ENCODE measurements around the gene TFCP2.
"Not testable (repeated sequence)": the region's sequence is repeated elsewhere in the genome, so short reads cannot be mapped to it uniquely, and the experiment has no call there.

The TFCP2 gene, protein sequence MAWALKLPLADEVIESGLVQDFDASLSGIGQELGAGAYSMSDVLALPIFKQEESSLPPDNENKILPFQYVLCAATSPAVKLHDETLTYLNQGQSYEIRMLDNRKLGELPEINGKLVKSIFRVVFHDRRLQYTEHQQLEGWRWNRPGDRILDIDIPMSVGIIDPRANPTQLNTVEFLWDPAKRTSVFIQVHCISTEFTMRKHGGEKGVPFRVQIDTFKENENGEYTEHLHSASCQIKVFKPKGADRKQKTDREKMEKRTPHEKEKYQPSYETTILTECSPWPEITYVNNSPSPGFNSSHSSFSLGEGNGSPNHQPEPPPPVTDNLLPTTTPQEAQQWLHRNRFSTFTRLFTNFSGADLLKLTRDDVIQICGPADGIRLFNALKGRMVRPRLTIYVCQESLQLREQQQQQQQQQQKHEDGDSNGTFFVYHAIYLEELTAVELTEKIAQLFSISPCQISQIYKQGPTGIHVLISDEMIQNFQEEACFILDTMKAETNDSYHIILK
- 7.1 to 40.8 (median 22.4) reads per million in 18 experiments for total RNA-seq

DNA sequence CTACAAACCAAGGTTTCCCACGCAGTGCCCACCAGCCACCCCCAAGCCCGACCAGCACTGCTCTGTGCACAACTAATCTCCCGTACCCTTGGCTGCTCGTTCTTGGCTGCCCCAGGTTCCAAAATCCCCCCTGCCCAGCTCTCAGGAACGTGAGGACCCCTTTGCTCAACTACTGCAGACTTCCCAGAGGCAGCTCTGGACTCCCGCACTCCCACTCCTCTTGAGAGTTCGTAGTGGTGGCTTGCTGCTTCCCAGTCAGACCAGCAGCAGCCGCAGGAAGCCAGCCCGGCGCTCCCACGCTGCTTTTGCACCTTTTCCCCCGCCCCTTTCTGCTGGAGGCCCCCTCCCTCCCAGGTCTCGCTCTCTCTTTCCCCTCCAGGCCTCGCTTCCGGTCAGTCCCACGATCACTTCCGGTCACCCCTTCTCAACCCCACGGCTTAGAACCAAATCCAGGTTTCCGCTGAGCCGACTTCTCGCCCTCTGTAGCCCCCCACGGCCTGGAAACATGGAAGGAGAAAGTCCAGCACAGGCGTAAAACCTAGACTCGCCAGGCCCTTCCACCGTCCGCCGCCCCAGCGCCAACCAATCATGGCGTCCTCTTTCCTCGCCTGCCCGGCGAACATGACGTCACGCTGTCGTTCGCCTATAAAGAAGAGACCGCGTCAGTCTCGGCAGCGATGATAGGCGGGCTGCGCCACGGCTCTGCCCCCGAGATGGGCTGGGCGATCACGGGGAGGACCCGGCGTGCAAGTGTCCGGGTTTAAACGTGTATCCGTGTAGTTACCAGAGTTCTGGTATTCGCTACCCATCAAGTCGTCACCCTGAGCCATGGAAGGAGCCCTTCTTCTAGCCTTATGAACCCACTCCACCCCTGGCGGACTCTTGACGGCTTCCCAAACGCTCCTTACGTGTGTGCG lies at the start of gene TFCP2:
Gene TFCP2 (minus strand): TSS at position 621 of the 917 bp plus-strand sequence. CDS start 713 bp downstream, outside the sequence.
- DNase-seq: peak; percentile 97 to 98

DNA sequence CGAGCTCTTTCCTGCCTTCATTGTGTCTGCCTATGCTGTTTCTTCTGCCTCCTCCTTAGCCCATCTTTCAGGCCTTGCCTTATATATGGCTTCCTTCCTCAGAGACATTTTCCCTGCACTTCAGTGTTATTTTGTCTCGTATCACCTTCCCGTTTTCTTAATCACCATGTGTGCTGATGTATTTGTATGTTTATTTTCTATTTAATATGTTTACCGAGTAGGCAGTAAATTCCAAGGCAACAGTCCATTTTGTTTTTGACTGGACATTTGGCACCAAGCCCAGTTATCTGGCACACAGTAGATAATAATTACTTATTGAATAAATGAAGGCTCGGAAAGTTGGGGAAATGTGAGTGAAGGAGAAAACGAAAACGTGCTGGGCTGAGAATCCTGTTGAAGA lies 49.5 kb upstream of the TFCP2 start:
- no peak for DNase-seq

DNA sequence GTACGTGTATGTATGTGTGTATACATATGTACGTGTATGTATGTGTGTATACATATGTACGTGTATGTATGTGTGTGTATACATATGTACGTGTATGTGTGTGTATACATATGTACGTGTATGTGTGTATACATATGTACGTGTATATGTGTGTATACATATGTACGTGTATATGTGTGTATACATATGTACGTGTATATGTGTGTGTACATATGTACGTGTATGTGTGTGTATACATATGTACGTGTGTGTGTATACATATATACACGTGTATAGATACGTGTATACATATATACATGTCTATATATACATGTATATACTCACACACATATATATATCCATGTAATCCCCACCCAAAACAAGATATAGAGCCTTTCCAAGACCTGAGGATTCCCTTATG lies 46.9 kb upstream of the TFCP2 start:
- not testable (repeated sequence) for DNase-seq

DNA sequence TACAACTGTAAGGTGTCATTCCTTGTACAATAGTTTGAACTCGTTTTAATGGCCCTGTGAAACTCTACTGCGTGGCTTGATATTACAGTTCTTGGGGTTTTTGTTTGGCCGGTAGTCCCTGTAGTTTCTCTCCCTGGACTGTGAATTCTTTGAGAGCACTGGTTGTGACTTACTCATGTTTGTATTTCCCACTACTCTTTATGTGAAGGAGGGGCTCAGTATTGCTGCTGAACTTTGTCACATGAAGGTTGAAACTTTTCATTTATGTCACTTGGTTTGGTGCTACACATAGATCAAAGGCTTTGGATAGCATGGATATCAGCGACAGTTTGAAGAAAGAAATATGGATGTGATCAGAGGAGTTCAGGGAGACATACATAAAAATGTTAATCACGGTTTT lies 46.4 kb upstream of the TFCP2 start:
- DNase-seq: no peak

DNA sequence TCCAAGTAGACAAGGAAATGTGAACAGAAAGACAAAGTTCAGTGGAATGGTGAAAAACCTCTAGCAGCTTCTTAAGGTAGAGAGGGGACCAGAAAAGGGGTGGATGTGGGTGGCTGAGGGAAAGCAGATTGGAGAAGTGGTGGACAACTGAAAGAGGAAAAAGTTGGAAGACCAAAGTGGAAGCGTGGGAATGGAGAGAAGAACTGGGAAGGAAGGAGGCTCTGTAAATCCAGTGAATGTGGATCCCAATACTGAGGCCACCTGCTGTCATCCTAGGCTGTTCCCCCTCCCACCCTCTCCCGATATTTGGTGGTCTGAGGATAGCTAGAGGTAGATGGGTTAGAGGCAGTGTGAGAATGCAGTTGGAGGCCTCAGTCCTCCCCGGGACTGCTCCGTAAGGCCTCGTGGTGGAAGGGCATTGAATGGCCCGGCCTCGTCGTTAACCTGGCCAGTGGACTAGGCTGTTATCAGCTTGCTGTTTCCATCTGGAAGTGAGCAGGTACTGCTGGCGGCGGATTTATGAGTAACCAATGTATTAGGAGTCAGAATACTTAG lies 45.7 kb upstream of the TFCP2 start:
- no peak for DNase-seq

DNA sequence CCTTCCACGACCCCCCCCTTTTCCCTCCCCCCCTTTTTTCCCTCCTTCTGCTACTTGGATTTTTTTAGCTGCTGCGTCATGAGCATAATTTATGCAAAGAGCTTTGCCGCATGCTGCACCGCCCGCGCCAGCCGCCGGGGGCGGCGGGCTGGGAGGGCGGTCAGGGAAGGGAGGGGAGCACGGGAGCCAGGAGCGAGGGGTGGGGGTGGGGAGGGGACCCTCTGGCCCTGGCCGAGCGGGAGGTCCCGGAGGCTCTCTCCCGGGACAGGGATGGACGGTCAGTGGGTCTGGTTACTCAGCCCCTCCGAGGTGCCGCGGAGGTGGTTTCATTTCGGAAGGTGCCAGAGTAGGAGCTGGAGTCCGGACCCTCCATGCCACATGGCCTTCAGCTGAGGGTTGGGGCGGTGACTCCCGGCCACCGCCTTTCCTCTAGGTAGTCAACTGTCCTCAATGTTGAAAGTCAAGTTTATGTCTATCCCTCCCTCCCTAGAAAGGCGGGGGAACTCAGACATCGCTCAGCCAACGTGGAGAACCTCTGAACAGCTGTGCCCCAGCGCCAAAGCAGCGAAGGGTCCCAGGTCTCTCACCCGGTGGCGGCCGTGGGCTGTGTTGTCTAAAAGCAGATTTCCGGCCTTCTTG lies 45.2 kb upstream of the TFCP2 start, which contains the start of gene POU6F1:
Gene POU6F1 (minus strand): TSS at position 95 of the 639 bp plus-strand sequence. CDS start 11,226 bp downstream, outside the sequence.
- peak; percentile 65 to 66 for DNase-seq

DNA sequence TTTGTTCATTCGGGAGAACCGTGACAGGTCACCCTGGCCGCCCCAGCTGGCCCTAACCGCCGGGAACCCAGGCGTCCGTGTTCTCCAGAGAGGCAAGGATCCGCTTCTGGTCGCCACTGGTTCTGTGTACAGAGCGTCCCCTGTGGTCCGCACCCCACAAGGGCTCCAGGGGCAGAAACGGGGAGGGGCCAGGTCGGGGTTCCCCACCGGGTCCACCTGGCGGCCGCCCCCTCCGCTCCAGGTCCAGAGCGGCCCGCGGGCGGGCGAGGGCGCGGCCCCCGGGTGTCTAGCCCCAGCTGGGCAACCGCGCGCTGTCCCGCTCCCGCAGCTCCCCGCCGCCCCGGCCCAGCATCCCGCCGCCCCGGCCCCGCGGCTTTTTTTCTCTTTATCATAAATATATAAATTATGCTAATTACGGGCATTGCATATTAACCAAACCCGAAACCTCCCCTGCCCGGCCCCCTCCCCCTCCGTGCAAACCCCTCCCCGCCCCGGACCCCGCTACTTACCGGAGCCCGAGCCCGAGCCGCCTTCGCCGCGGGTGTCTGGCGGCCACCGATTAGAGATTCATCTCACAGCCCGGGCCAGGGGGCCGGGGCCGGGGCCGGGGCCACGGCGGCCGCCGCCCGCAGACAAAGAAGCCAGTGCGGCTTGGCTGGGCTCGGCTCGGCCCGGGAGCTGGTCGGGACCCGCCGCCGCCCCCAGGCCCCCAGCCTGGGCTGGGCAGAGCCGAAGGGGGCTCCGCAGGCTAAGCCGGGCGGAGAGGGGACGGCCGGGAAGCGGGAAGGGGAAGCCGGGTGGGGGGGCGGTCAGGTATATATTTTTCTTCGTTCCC lies 44.4 kb upstream of the TFCP2 start:
- no peak for DNase-seq

DNA sequence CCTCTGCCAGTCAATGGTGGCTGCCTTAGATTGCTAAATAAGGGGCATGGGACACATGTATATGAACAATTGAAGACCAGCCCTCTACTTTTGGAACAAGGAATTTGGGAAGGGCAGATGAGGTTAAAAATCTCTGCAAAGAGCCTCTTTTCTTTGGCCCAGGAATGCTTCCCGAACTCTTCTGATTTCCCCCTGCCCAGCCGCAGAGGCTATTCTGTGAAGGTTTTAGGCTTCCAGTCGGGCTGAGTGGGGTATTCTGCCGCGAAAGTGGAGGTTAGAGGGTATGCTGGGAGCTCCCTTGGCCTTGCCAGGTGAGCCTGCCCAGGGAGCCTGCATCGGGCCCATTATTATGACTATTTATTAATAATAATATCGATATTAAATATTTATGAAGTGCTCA lies 43.7 kb upstream of the TFCP2 start:
- DNase-seq: no peak

DNA sequence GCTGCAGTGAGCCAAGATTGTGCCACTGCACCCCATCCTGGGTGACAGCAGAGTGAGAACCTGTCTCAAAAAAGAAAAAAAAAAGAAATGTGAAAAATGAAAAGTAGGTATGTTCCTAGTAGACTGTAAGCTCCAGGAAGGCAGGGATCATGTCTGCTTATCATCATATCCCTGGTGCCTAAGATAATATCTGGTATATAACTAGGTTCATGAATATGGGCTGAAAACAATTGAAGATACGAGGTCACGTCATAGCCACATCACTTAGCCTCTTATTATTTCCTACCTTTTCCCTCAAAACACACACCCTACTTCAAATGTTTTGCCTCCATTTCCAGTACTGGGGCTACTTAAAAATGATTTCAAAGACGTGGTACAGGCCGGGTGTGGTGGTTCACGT lies 42.0 kb upstream of the TFCP2 start:
- no peak for DNase-seq

DNA sequence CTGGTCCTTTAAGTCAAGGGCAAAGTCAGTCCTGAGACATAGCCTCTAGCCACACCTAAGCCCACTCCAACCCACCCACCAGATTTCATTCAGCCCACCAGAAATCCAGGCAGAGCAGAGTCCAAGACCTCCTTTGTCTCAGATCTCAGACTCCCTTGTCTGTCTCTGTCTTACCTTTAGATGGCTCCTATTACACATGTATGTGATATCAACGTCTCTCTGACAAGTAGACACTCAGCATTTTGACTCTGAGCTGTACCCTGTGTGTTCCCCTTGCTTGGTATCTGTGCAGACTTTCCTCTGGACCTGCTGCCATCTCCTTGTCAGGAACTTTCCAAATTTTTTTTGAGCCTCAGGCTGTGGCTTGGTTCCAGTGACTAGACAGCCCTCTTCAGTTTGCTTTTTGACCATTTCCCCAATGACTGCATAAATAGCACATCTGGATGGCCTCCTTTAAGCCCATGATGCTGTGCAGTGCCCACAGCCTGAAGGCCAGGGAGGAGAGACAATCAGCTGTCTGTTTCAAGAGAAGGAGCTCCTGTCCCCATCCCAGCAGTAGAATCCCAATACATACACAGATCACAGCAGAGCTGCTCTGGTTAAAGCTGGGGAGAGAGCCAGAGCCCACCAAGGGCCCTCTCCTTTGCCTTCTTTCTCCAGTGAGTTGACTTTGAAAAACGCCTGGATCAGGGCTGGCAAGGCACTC lies 37.9 kb upstream of the TFCP2 start:
- no peak for DNase-seq

DNA sequence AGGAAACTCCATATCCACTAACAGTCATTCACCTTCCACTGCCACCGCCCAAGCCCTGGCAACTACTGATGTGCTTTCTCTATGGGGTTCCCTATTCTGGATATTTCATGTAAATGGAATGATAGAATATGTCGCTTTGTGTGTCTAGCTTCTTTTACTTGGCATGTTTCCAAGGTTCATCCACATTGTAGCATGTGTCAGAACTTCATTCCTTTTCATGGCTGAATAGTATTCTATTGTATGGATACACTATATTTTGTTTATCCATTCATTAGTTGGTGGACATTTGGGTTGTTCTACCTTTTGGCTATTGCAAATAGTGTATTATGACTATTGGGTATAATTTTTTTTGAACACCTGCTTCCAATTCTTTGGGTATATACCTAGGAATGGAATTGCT lies 36.3 kb upstream of the TFCP2 start:
- DNase-seq: no peak

DNA sequence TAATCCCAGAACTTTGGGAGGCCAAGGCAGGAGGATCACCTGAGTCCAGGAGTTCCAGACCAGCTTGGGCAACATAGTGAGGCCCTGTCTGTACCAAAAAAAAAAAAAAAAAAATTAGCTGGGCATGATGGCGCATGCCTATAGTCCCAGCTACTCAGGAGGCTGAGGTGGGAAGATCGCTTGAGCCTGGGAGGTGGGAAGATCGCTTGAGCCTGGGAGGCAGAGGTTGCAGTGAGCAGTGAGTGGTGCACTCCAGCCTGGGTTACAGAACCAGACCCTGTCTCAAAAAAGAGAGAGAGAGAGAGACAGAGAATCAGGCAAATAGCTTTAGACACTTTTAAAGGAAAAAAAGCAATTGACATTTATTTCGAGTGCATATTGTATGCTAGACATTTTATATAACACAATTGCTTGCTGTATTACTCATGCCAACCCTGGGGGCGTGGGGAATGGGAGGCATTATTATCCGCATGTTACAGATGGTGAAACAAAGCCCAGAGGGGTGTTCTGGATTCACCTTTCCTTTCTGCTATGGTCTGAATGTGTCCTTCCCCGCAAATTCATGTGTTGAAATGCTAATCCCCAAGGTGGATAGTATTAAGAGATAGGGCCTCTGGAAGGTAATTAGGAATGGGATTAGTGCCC lies 35.2 kb upstream of the TFCP2 start:
- no peak for DNase-seq

DNA sequence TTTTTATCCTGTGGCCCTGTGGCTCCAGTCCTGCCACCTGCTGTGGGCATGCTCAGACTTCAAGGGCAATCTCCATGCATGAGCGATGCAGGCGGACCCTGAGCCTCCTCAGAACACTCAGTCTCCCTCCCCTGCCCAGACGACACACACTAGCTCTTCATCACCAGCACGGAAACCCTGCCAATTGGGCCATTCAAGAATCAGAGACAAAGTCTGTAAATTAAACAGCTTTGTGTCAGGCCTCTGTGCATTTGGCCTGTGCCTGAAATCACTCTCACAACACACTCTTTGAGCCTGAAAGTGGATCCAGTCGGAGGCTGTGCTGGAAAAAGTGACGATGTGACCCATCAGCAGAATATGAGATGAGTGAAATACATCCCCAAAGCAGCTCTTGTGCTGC lies 32.4 kb upstream of the TFCP2 start:
- DNase-seq: no peak

DNA sequence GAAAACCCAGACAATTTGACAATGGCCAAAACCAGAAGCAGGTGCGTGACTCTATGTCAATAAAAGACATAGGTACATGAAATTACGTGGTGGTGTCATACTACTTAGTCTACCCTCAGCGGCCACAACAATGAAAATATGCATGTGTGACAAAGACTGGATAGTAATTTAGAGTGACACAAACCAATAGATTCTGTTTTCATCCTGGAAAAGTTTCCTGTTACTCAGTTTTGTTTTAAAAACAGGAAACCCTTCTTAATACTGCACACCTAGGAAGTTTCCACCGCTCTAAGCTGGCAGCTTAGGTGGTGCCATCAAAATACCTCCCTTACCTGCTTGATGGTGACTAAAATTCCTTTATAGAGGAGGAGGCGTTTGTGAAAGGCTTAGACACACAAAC lies 29.8 kb upstream of the TFCP2 start:
- no peak for DNase-seq

DNA sequence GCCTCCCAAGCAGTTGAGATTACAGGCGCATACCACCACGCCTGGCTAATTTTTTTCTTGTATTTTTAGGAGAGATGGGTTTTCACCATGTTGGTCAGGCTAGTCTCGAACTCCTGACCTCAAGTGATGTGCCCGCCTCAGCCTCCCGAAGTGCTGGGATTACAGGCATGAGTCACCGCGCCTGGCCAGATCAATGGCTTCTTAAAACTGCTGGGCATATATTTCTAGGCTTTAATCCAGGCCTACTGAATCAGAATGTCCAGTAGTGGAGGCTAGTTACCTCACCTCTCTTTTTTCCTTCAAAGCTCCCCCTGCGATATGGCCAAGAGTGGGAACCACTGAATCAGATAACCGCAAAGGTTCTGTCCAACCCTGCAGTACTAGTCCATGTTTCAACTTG lies 27.9 kb upstream of the TFCP2 start:
- no peak for DNase-seq

DNA sequence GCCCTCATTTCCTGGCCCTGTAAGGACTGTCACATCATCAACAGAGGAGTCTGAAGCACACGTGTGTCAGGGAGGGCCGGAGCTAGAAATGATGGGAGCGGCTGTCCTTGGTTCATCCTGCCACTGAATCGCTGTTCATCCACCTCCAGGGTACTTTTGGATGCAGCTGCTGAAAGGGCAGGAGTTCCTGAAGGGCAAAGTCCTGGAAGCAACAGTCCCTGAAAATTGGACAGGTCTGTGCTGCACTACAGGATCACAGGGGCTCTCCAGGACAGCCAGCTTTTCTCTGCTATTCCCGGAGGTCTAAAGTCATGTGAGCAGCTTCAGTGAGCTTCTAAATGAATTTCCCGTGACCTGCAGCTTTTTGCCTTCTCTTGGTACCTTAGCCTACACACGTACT lies 27.2 kb upstream of the TFCP2 start:
- no peak for DNase-seq

DNA sequence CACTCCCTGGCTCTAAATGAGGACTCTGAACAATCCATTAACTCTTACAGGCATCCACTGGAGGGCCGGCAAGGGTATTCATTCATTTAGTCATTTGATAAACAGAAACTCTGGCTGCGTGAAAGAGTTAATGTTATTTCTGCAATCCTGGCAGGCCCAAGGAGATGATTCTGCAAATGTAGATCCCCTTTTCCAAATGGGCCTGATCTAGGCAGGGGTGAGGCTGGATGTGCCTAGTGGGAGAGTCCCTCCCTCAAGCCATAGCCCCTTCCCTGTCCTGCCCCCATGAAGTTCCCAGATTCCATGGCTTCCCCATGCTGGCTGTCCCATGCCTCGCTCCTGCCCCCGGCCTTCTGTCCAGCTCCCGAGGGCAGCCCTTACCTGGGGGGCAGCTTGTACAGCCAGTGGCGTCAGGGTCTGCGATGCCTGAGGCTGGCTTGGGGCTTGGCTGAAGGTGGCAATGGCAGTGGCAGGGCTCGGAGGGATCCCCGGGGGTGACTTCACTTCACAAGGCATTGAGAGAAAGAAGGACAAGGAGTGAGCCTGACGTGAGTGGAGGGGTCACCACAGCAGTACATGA lies 26.5 kb upstream of the TFCP2 start:
- DNase-seq: peak; percentile 19 to 29

DNA sequence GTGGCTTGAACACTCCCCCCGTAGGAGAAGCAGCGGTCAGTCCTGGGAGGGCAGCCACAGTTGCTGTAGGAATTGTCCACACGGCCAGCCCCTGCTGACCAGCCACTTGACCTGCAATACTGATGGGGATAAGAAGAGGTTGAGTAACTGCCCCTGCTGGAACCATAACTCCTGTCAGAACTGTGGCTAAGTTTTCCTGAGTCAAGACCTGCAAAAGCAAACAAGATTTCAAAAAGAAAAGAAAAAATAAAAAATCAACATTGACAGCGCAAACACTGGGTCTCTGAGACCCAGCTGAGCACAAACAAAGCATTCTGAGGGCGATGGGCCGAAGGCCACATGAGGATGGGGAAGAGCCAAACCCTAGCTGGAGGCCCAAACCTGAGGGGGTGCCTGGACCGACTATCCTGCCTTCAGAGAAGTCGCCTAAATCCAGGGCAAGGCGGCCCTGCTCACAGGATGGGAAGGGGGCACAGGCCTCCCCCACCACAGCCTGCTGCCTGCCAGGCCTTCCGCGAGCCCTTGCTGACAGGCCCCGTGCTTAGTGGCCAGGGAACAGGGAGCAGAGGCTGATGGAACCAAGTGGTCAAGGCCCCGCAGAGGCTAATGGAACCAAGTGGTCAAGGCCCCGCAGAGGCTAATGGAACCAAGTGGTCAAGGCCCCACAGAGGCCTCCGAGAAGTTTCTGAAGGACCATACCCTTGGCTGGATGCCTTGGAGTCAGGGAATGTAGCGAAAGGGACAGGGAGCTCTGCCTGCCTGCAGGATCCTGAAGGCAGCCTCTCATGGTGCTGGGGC lies 25.8 kb upstream of the TFCP2 start:
- DNase-seq: no peak
